GM12865 (cell line): ENCODE data around the gene MYL5.

ENCODE experiments used
- DNase-seq: peaks from one replicate; pipeline ENCODE4 v3.0.0; 2010; ENCODE audit warnings: low read depth
- H3K4me3 ChIP-seq: 2 replicates; pipeline ENCODE4 v1.5.1; 2011; ENCODE audit warnings: mild to moderate bottlenecking, low read depth, low read length, control low read depth
- CTCF ChIP-seq: IDR thresholded peaks from 2 replicates; pipeline ENCODE4 v1.5.1; 2011; ENCODE audit warnings: low read length, control low read depth, low read depth, inconsistent platforms; ENCODE audit not compliant: insufficient read depth; ENCODE audit errors: missing control alignments

The MYL5 gene

GRCh38 chr4:723751-724530, 49.6 kb downstream of the MYL5 start:
- H3K4me3 ChIP-seq, result no peak overlapping the region
- DNase-seq, result no peak
- TF ChIP-seq CTCF, result no peak

DNA sequence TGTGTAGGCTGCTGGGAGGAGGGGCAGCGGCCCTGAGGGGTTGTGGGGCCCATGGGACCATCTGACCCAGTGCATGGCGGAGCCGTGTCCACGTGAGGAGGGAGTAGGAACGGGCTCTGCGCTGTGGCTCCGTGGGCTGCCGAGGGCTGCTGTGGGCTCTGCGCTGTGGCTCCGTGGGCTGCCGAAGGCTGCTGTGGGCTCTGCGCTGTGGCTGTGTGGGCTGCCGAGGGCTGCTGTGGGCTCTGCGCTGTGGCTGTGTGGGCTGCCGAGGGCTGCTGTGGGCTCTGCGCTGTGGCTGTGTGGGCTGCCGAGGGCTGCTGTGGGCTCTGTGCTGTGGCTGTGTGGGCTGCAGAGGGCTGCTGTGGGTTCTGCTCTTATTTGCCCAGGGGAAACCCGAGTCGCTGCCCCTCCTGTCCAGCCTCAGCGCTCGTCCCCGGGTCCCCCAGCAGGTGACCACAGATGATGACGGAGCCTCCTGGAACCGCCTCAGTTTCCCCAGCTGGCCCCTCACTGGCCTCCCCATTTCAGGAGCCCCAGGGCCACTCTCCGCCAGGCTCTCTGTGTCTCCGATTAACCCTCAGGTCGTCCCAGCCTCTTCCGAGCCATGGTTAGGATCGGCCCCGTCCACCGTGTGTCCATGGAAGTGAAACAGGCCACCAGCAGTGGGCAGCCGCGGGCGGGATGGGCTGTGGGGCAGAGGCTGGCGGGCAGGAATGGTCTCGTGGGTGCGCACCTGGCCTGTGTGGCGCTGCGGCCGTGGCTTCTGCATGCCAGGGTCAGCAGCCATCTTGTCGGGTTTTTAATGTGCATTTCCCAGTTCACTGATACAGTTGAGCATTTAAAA, 51.3 kb downstream of the MYL5 start:
- no peak for DNase-seq
- no peak for TF ChIP-seq CTCF
- no peak overlapping the region for H3K4me3 ChIP-seq

DNA sequence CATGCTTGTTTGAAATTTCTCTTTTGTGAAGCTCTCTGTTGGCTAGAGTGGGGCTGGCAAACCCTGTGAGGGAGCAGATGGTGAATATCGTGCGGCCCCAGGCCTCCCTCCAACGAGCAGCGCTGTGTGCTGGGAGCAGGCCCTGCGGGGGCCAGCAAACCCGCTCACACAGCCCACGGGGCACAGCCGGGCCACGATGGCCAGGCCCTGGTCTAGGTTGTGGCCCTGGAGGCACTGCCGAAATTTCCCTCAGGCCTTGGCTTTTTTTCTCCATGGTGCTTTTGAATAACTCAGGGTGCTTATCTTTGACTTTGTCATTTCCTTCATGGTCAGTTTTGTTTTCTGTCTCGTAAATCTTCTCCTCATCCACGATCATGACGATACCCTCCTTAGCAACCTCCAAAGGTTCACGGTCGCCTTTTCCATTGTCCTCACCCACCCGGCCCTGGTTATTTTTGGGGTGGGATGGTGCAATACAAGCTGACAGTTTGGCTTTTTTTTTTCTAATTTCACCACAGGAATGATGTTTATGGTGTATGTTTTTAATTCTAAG, 52.0 kb downstream of the MYL5 start:
- H3K4me3 ChIP-seq, result no peak overlapping the region
- no peak for TF ChIP-seq CTCF
- DNase-seq, result no peak

GRCh38 chr4:726838-727237, 52.5 kb downstream of the MYL5 start:
- H3K4me3 ChIP-seq, result no peak overlapping the region
- DNase-seq, result no peak
- no peak for TF ChIP-seq CTCF

DNA sequence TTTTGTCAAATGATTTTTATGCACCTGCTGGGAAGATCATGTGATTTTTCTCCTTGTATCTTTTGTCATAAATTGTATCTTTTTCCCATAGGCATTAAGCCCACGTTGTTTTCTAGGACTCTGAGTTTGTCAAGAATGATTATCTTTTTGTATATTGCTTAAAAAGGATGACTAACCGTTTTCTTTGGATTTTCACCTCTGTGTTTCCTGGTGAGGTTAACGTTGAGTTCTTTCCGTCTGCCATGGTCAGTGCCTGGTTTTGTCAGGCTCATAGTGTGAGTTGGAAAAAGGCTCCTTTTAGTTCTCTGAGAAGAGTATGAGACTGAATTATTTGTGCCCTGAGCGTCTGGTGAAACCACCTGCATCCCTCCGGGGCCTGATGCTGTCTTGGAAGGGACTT, 53.2 kb downstream of the MYL5 start:
- DNase-seq, result no peak
- no peak for TF ChIP-seq CTCF
- H3K4me3 ChIP-seq, result no peak overlapping the region

DNA sequence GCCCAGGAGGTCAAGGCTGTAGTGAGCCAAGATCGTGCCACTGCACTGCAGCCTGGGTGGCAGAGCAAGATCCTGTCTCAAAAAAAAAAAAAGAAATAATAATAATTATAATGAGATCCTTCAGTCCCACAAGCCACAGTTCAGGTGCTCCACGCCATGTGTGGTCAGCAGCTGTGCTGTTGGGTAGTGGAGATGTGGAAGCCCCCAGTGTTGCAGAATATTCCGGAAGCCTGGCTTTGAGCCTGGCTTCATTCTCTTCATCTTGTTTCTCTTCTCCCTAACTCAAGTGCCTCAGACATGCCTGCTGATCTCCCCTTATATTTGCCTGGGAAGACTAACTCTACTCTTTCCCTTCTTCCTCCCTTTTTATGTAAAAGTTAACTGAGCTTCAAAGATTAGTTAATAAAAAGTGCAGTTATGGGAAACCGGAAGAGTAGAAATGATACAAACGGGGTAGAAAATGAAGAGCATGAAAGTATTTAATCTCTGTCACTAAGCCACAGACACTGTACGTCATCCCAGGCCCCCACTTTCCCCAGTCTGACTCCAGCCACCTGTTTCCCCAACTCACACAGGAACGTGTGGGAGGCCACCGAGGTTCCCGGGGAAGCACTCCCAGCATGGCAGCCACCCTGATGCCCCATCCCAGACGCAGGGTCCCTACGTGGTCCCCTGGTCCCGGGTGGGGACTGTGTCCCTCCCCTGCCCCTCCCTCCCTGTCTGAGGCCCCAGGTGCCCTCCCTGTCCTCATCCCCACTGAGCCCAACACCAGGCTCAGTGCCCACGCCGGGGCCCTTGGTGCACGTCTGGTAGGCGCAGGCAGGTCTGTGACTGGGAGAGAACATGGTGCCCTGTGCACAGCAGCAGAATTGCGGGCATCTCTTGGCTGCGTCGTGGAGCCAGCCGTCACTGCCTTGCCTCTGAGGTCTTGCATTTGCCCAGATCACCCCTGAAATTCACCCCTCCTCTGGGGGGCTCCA, 55.3 kb downstream of the MYL5 start:
- no peak overlapping the region for H3K4me3 ChIP-seq
- TF ChIP-seq CTCF, result no peak
- no peak for DNase-seq
